IgD-negative memory B cell (primary cell): ENCODE results near the gene ZFPL1. TPM values are rescaled to one million over a fixed set of nuclear protein-coding genes. Genes with fewer than 3 reads are reported as not detected.

Experiments
- H3K27ac Mint-ChIP-seq, 3 donors: one replicate each; pipeline ENCODE4 v1.8.0; 2020 to 2022; ENCODE audit warnings: mild to moderate bottlenecking in 3 of 3, mixed read lengths in 3 of 3, moderate library complexity in 1 of 3
- H3K27me3 Mint-ChIP-seq: one replicate; pipeline ENCODE4 v1.8.0; 2021; ENCODE audit warnings: mixed read lengths
- H3K36me3 Mint-ChIP-seq: one replicate; pipeline ENCODE4 v1.8.0; 2020; ENCODE audit warnings: mild to moderate bottlenecking, mixed read lengths
- H3K4me1 Mint-ChIP-seq, 3 donors: one replicate each; pipeline ENCODE4 v1.8.0; 2020 to 2022; ENCODE audit warnings: mixed read lengths in 3 of 3, mild to moderate bottlenecking in 1 of 3
- H3K4me3 Mint-ChIP-seq, 4 donors: one replicate each; pipeline ENCODE4 v1.8.0; 2020 to 2022; ENCODE audit warnings: mild to moderate bottlenecking in 4 of 4, mixed read lengths in 4 of 4, moderate library complexity in 3 of 4
- H3K9me3 Mint-ChIP-seq, 3 donors: one replicate each; pipeline ENCODE4 v1.8.0; 2020 to 2021; ENCODE audit warnings: mixed read lengths in 3 of 3, mild to moderate bottlenecking in 1 of 3
- polyA plus RNA-seq: library from polyadenylated mRNA; unstranded; fragments of 300-500 nt; fragmentation: Illumina TruSeq; gene quantifications from one replicate; pipeline ENCODE4 v1.2.3, GENCODE V29; 2021

ZFPL1 gene
- polyA plus RNA-seq, 1 donor from 2014 or later: 36.4 TPM

- H3K9me3 Mint-ChIP-seq: no peaks in the 10 kb centered on the region
- H3K36me3 Mint-ChIP-seq: no peaks in the 10 kb centered on the region
- peak overlapping the region in 1 of 4 donors; percentile 12 for H3K4me3 Mint-ChIP-seq
- peaks cover 5 to 9% (median 6%) of the 10 kb centered on the region in 3 donors for H3K4me1 Mint-ChIP-seq
- no peaks in the 10 kb centered on the region for H3K27me3 Mint-ChIP-seq
- peak overlapping the region in 2 of 3 donors; percentile 31 to 55 for H3K27ac Mint-ChIP-seq
These were observed 12.0 kb upstream of the ZFPL1 start for GRCh38 chr11:65071907-65072630.

- no peaks in the 10 kb centered on the region for H3K36me3 Mint-ChIP-seq
These were observed 11.4 kb upstream of the ZFPL1 start for GRCh38 chr11:65072631-65072966.

GRCh38 chr11:65077451-65077850, 6.6 kb upstream of the ZFPL1 start:
- no peaks in the 10 kb centered on the region for H3K27me3 Mint-ChIP-seq

More at GRCh38 chr11:65072631-65072966, 11.4 kb upstream of the ZFPL1 start:
- Mint-ChIP-seq H3K27me3 (no peaks in the 10 kb centered on the region), H3K27ac (no peak overlapping the region), H3K4me1 (peaks cover 5 to 9% (median 6%) of the 10 kb centered on the region in 3 donors), H3K4me3 (no peak overlapping the region), H3K9me3 (no peaks in the 10 kb centered on the region)

GRCh38 chr11:65078151-65078550, 5.9 kb upstream of the ZFPL1 start:
- H3K27ac Mint-ChIP-seq: peak overlapping the region in 2 of 3 donors; percentile 85 to 96
- H3K4me3 Mint-ChIP-seq: peak overlapping the region in 2 of 4 donors; percentile 30 to 90
- H3K36me3 Mint-ChIP-seq: no peaks in the 10 kb centered on the region
- peaks cover 9 to 14% (median 13%) of the 10 kb centered on the region in 3 donors for H3K4me1 Mint-ChIP-seq
- H3K27me3 Mint-ChIP-seq: no peaks in the 10 kb centered on the region
- no peaks in the 10 kb centered on the region for H3K9me3 Mint-ChIP-seq

More at GRCh38 chr11:65077451-65077850, 6.6 kb upstream of the ZFPL1 start:
- no peak overlapping the region for H3K27ac Mint-ChIP-seq
- H3K4me3 Mint-ChIP-seq: no peak overlapping the region
- H3K9me3 Mint-ChIP-seq: no peaks in the 10 kb centered on the region
- H3K36me3 Mint-ChIP-seq: no peaks in the 10 kb centered on the region
- H3K4me1 Mint-ChIP-seq: peaks cover 9 to 12% (median 10%) of the 10 kb centered on the region in 3 donors

GRCh38 chr11:65078786-65079342, 5.2 kb upstream of the ZFPL1 start:
- Mint-ChIP-seq H3K4me3 (peak overlapping the region in 1 of 4 donors; percentile 81), H3K27me3 (no peaks in the 10 kb centered on the region), H3K36me3 (no peaks in the 10 kb centered on the region), H3K9me3 (no peaks in the 10 kb centered on the region), H3K4me1 (peaks cover 11 to 16% (median 16%) of the 10 kb centered on the region in 3 donors), H3K27ac (peak overlapping the region in 1 of 3 donors; percentile 96)

- Mint-ChIP-seq H3K4me3 (peak overlapping the region; percentile 86 to 99 (median 94)), H3K27ac (peak overlapping the region; percentile 95 to 98 (median 97)), H3K36me3 (no peaks in the 10 kb centered on the region), H3K27me3 (peaks cover 1% of the 10 kb centered on the region), H3K9me3 (no peaks in the 10 kb centered on the region), H3K4me1 (peaks cover 14 to 23% (median 16%) of the 10 kb centered on the region in 3 donors)
These were observed 738 bp upstream of the ZFPL1 start for GRCh38 chr11:65083134-65083833.

- peak overlapping the region; percentile 86 to 99 (median 94) for H3K4me3 Mint-ChIP-seq
- no peaks in the 10 kb centered on the region for H3K9me3 Mint-ChIP-seq
- peaks cover 9 to 19% (median 11%) of the 10 kb centered on the region in 3 donors for H3K4me1 Mint-ChIP-seq
- peaks cover 2% of the 10 kb centered on the region for H3K36me3 Mint-ChIP-seq
- H3K27me3 Mint-ChIP-seq: peaks cover 1% of the 10 kb centered on the region
- peak overlapping the region; percentile 95 to 98 (median 97) for H3K27ac Mint-ChIP-seq
These were observed 765 bp downstream of the ZFPL1 start for GRCh38 chr11:65084598-65085375.

- no peaks in the 10 kb centered on the region for H3K9me3 Mint-ChIP-seq
- H3K36me3 Mint-ChIP-seq: peaks cover 4% of the 10 kb centered on the region
- peak overlapping the region in 2 of 3 donors; percentile 64 to 95 for H3K27ac Mint-ChIP-seq
- peaks cover 1% of the 10 kb centered on the region for H3K27me3 Mint-ChIP-seq
- peaks cover 9 to 19% (median 11%) of the 10 kb centered on the region in 3 donors for H3K4me1 Mint-ChIP-seq
- H3K4me3 Mint-ChIP-seq: peak overlapping the region; percentile 11 to 99 (median 62)
These were observed 1.4 kb downstream of the ZFPL1 start for GRCh38 chr11:65085446-65085845.

- Mint-ChIP-seq H3K27me3 (peaks cover 1% of the 10 kb centered on the region), H3K36me3 (peaks cover 4% of the 10 kb centered on the region), H3K9me3 (no peaks in the 10 kb centered on the region), H3K27ac (peak overlapping the region in 1 of 3 donors; percentile 95), H3K4me3 (peak overlapping the region in 1 of 4 donors; percentile 38), H3K4me1 (peaks cover 9 to 17% (median 11%) of the 10 kb centered on the region in 3 donors)
These were observed 2.8 kb downstream of the ZFPL1 start for GRCh38 chr11:65086809-65087208.

- Mint-ChIP-seq H3K27ac (peak overlapping the region in 1 of 3 donors; percentile 7), H3K9me3 (no peaks in the 10 kb centered on the region), H3K27me3 (peaks cover 1% of the 10 kb centered on the region), H3K36me3 (peaks cover 4% of the 10 kb centered on the region), H3K4me3 (no peak overlapping the region), H3K4me1 (peaks cover 9 to 17% (median 11%) of the 10 kb centered on the region in 3 donors)
These were observed 3.2 kb downstream of the ZFPL1 start for GRCh38 chr11:65087216-65087615.

- Mint-ChIP-seq H3K36me3 (peaks cover 4% of the 10 kb centered on the region), H3K4me3 (no peak overlapping the region), H3K9me3 (no peaks in the 10 kb centered on the region), H3K4me1 (peaks cover 9 to 16% (median 12%) of the 10 kb centered on the region in 3 donors), H3K27ac (peak overlapping the region in 1 of 3 donors; percentile 86), H3K27me3 (peaks cover 1% of the 10 kb centered on the region)
These were observed 3.8 kb downstream of the ZFPL1 start for GRCh38 chr11:65087827-65088226.

- no peaks in the 10 kb centered on the region for H3K27me3 Mint-ChIP-seq
- peak overlapping the region in 1 of 4 donors; percentile 69 for H3K4me3 Mint-ChIP-seq
- peaks cover 6% of the 10 kb centered on the region in 3 donors for H3K4me1 Mint-ChIP-seq
- peak overlapping the region in 1 of 3 donors; percentile 60 for H3K27ac Mint-ChIP-seq
- no peaks in the 10 kb centered on the region for H3K9me3 Mint-ChIP-seq
- H3K36me3 Mint-ChIP-seq: peaks cover 4% of the 10 kb centered on the region
These were observed 5.6 kb downstream of the ZFPL1 start for GRCh38 chr11:65089621-65090020.

GRCh38 chr11:65090628-65091027, 6.6 kb downstream of the ZFPL1 start:
- peaks cover 5 to 6% (median 5%) of the 10 kb centered on the region in 3 donors for H3K4me1 Mint-ChIP-seq
- no peaks in the 10 kb centered on the region for H3K27me3 Mint-ChIP-seq
- no peaks in the 10 kb centered on the region for H3K9me3 Mint-ChIP-seq
- H3K36me3 Mint-ChIP-seq: peaks cover 4% of the 10 kb centered on the region
- H3K27ac Mint-ChIP-seq: peak overlapping the region in 1 of 3 donors; percentile 35
- H3K4me3 Mint-ChIP-seq: no peak overlapping the region

- H3K4me3 Mint-ChIP-seq: peak overlapping the region; percentile 93 to 99 (median 96)
- no peaks in the 10 kb centered on the region for H3K27me3 Mint-ChIP-seq
- peak overlapping the region; percentile 94 to 99 (median 96) for H3K27ac Mint-ChIP-seq
- H3K4me1 Mint-ChIP-seq: peaks cover 8 to 18% (median 15%) of the 10 kb centered on the region in 3 donors
- H3K9me3 Mint-ChIP-seq: no peaks in the 10 kb centered on the region
- H3K36me3 Mint-ChIP-seq: no peaks in the 10 kb centered on the region
These were observed 11.4 kb downstream of the ZFPL1 start for GRCh38 chr11:65095427-65095826.
